Measurements from ENCODE around the gene PPARD. TPM values are rescaled to one million over a fixed set of nuclear protein-coding genes. Genes with fewer than 3 reads are reported as not detected.
A peak's percentile ranks its signal among the peaks of the same experiment; 100 is the strongest.

Gene PPARD
- polyA plus RNA-seq, 3 donors: 1.2 to 22.0 (median 2.4) TPM

- H3K4me1 Mint-ChIP-seq: peaks cover 56% of the 10 kb centered on the region
- intact Hi-C loops (cut with micrococcal nuclease): loop anchor here in 1 of 2 donors (2.0 kb wide), 2 partner anchors 27 to 71 kb away; partner anchors contain the start of gene PPARD
- H4K20me1 ChIP-seq (ENCODE audit: insufficient read depth, low read length): peaks cover 27% of the 10 kb centered on the region
- H3K4me3 Mint-ChIP-seq: peak overlapping the region; percentile 58 to 88
- DNase-seq: peak; percentile 96 to 100 (median 99)
- peaks cover 0 to 2% (median 0%) of the 10 kb centered on the region in 7 donors for H3K9me3 Mint-ChIP-seq
- H3K36me3 ChIP-seq (replicated peaks in 1 of 2; ENCODE audit: control insufficient read depth in 1 of 2, insufficient read depth in 2 of 2, low read length in 2 of 2): peaks cover 0 to 4% of the 10 kb centered on the region in 2 donors
- H3K4me3 ChIP-seq (replicated peaks in 1 of 3; ENCODE audit: low read depth in 2 of 3, low read length in 3 of 3): peak overlapping the region in 1 of 3 experiments; percentile 60
- WGBS (ENCODE audit: insufficient coverage): 0% methylated on average over 7 of the region's 8 CpGs
- peaks cover 0 to 7% of the 10 kb centered on the region in 2 donors for H3K27me3 ChIP-seq (ENCODE audit: control insufficient read depth in 2 of 2, insufficient read depth in 2 of 2, low read length in 2 of 2)
- H2AFZ ChIP-seq (ENCODE audit: insufficient read depth, low read depth, low read length, poor library complexity, severe bottlenecking): no peak overlapping the region
- peak overlapping the region; percentile 77 for H3K9ac ChIP-seq (ENCODE audit: insufficient read depth, low read length, poor library complexity, severe bottlenecking)
- peak overlapping the region; percentile 97 to 99 (median 99) for H3K27ac Mint-ChIP-seq
- peaks cover 8 to 15% (median 14%) of the 10 kb centered on the region in 3 donors for H3K27me3 Mint-ChIP-seq (ENCODE audit: low read depth in 3 of 3)
- H3K4me2 ChIP-seq (replicated peaks; ENCODE audit: extremely low read depth, low read length, poor library complexity, severe bottlenecking): peak overlapping the region; percentile 75
- peak overlapping the region; percentile 91 to 98 for H3K27ac ChIP-seq (ENCODE audit: low read depth in 1 of 2, low read length in 2 of 2)
- H3K9me3 ChIP-seq (replicated peaks in 1 of 2; ENCODE audit: control insufficient read depth in 1 of 2, insufficient read depth in 1 of 2, low read length in 2 of 2): no peaks in the 10 kb centered on the region
- peaks cover 41 to 47% of the 10 kb centered on the region in 2 donors for H3K36me3 Mint-ChIP-seq
- no peak for TF ChIP-seq CTCF (IDR thresholded peaks at IDR 0.05)
- H3K79me2 ChIP-seq (ENCODE audit: insufficient read depth, low read length): peaks cover 10% of the 10 kb centered on the region
- H3K4me1 ChIP-seq (ENCODE audit: control insufficient read depth in 1 of 2, insufficient read depth in 2 of 2, low read length in 2 of 2): peaks cover 48 to 52% of the 10 kb centered on the region in 2 donors
These were observed 27.9 kb downstream of the PPARD start for GRCh38 chr6:35370124-35370741.

GRCh38 chr6:35370785-35371493, 28.6 kb downstream of the PPARD start:
- Histone ChIP-seq H4K20me1 (ENCODE audit: insufficient read depth, low read length) (peaks cover 27% of the 10 kb centered on the region), H3K36me3 (replicated peaks in 1 of 2; ENCODE audit: control insufficient read depth in 1 of 2, insufficient read depth in 2 of 2, low read length in 2 of 2) (peaks cover 0 to 4% of the 10 kb centered on the region in 2 donors), H3K27ac (ENCODE audit: low read depth in 1 of 2, low read length in 2 of 2) (peak overlapping the region; percentile 91 to 98), H3K9ac (ENCODE audit: insufficient read depth, low read length, poor library complexity, severe bottlenecking) (peak overlapping the region; percentile 77), H3K4me3 (replicated peaks in 1 of 3; ENCODE audit: low read depth in 2 of 3, low read length in 3 of 3) (peak overlapping the region in 2 of 3 experiments; percentile 19 to 60), H2AFZ (ENCODE audit: insufficient read depth, low read depth, low read length, poor library complexity, severe bottlenecking) (no peak overlapping the region), H3K4me2 (replicated peaks; ENCODE audit: extremely low read depth, low read length, poor library complexity, severe bottlenecking) (peak overlapping the region; percentile 75), H3K79me2 (ENCODE audit: insufficient read depth, low read length) (peaks cover 10% of the 10 kb centered on the region), H3K9me3 (replicated peaks in 1 of 2; ENCODE audit: control insufficient read depth in 1 of 2, insufficient read depth in 1 of 2, low read length in 2 of 2) (no peaks in the 10 kb centered on the region), H3K27me3 (ENCODE audit: control insufficient read depth in 2 of 2, insufficient read depth in 2 of 2, low read length in 2 of 2) (peaks cover 0 to 7% of the 10 kb centered on the region in 2 donors), H3K4me1 (ENCODE audit: control insufficient read depth in 1 of 2, insufficient read depth in 2 of 2, low read length in 2 of 2) (peaks cover 53 to 54% of the 10 kb centered on the region in 2 donors)
- peak; percentile 82 to 92 (median 86) for DNase-seq
- WGBS (ENCODE audit: insufficient coverage): 6% methylated on average over 7 of the region's 9 CpGs
- Mint-ChIP-seq H3K27me3 (ENCODE audit: low read depth in 3 of 3) (peaks cover 5 to 15% (median 14%) of the 10 kb centered on the region in 3 donors), H3K4me1 (peaks cover 57% of the 10 kb centered on the region), H3K9me3 (no peaks in the 10 kb centered on the region), H3K4me3 (peak overlapping the region; percentile 58 to 88), H3K36me3 (peaks cover 35 to 40% of the 10 kb centered on the region in 2 donors), H3K27ac (peak overlapping the region; percentile 97 to 99 (median 99))
- intact Hi-C loops (cut with micrococcal nuclease): loop anchor here in 1 of 2 donors (2.0 kb wide), 2 partner anchors 28 to 72 kb away; partner anchors contain the start of gene PPARD
- TF ChIP-seq CTCF (IDR thresholded peaks at IDR 0.05): no peak
